IPS-18a (cell line): ENCODE data around the gene CREB5.

Experiments used
- H3K27ac ChIP-seq: one replicate; pipeline ENCODE4 v1.5.1; 2013; ENCODE audit warnings: low read length
- H3K27me3 ChIP-seq: one replicate; pipeline ENCODE4 v1.6.1; 2013; ENCODE audit warnings: mild to moderate bottlenecking, low read length; ENCODE audit not compliant: control insufficient read depth, insufficient read depth
- H3K36me3 ChIP-seq: one replicate; pipeline ENCODE4 v1.6.1; 2013; ENCODE audit warnings: low read depth, low read length; ENCODE audit not compliant: control insufficient read depth
- H3K4me1 ChIP-seq: one replicate; pipeline ENCODE4 v1.6.1; 2013; ENCODE audit warnings: low read depth, low read length; ENCODE audit not compliant: control insufficient read depth
- H3K4me3 ChIP-seq: one replicate; pipeline ENCODE4 v1.5.1; 2013; ENCODE audit warnings: low read length
- H3K9ac ChIP-seq: one replicate; pipeline ENCODE4 v1.6.1; 2013; ENCODE audit warnings: mild to moderate bottlenecking, low read length, moderate library complexity
- H3K9me3 ChIP-seq: one replicate; pipeline ENCODE4 v1.6.1; 2013; ENCODE audit warnings: low read depth, low read length; ENCODE audit not compliant: control insufficient read depth

CREB5 gene

GRCh38 chr7:28701731-28702130, 289.4 kb downstream of the CREB5 start:
- Histone ChIP-seq H3K4me1 (no peaks in the 10 kb centered on the region), H3K9ac (no peak overlapping the region), H3K27me3 (no peaks in the 10 kb centered on the region), H3K4me3 (no peak overlapping the region), H3K27ac (no peak overlapping the region), H3K9me3 (no peaks in the 10 kb centered on the region), H3K36me3 (no peaks in the 10 kb centered on the region)

GRCh38 chr7:28702171-28702570, 289.9 kb downstream of the CREB5 start:
- Histone ChIP-seq H3K4me1 (no peaks in the 10 kb centered on the region), H3K36me3 (no peaks in the 10 kb centered on the region), H3K4me3 (no peak overlapping the region)

GRCh38 chr7:28703037-28703765, 290.9 kb downstream of the CREB5 start:
- H3K4me1 ChIP-seq: no peaks in the 10 kb centered on the region
- no peaks in the 10 kb centered on the region for H3K36me3 ChIP-seq
- H3K4me3 ChIP-seq: no peak overlapping the region
- H3K27ac ChIP-seq: no peak overlapping the region
- H3K9me3 ChIP-seq: no peaks in the 10 kb centered on the region
- H3K27me3 ChIP-seq: no peaks in the 10 kb centered on the region
- H3K9ac ChIP-seq: no peak overlapping the region

More at GRCh38 chr7:28702171-28702570, 289.9 kb downstream of the CREB5 start:
- H3K9ac ChIP-seq: no peak overlapping the region
- H3K27me3 ChIP-seq: no peaks in the 10 kb centered on the region
- no peaks in the 10 kb centered on the region for H3K9me3 ChIP-seq
- H3K27ac ChIP-seq: no peak overlapping the region

- no peaks in the 10 kb centered on the region for H3K27me3 ChIP-seq
- no peak overlapping the region for H3K27ac ChIP-seq
- no peak overlapping the region for H3K9ac ChIP-seq
- H3K36me3 ChIP-seq: no peaks in the 10 kb centered on the region
- no peak overlapping the region for H3K4me3 ChIP-seq
- no peaks in the 10 kb centered on the region for H3K9me3 ChIP-seq
- H3K4me1 ChIP-seq: peaks cover 9% of the 10 kb centered on the region
These were observed 292.4 kb downstream of the CREB5 start for GRCh38 chr7:28704706-28705105.

GRCh38 chr7:28705350-28705749, 293.0 kb downstream of the CREB5 start:
- no peaks in the 10 kb centered on the region for H3K36me3 ChIP-seq
- H3K9ac ChIP-seq: no peak overlapping the region
- no peak overlapping the region for H3K4me3 ChIP-seq
- peaks cover 9% of the 10 kb centered on the region for H3K4me1 ChIP-seq
- no peak overlapping the region for H3K27ac ChIP-seq
- no peaks in the 10 kb centered on the region for H3K9me3 ChIP-seq
- H3K27me3 ChIP-seq: no peaks in the 10 kb centered on the region

GRCh38 chr7:28706584-28706983, 294.3 kb downstream of the CREB5 start:
- Histone ChIP-seq H3K9ac (no peak overlapping the region), H3K4me1 (peaks cover 9% of the 10 kb centered on the region)

DNA sequence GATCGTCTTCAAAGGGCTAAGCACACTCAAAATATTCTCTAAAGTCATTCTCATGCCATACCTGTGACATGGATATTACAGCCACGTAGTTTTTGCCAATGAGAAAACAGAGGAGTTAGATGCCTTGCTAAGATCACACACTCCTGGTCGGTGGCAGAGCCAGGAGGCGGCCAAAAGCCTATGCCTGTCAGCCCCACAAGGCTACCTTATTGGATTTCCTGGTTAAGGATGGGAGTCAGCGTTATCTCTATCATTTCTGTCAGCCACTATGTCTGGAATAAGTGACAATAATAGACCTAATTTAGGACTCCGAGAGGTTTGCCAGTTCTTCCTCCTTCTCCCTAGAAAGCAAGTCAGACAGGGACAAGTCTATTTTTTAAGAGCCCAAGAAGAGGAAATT, 295.0 kb downstream of the CREB5 start:
- Histone ChIP-seq H3K9me3 (no peaks in the 10 kb centered on the region), H3K9ac (no peak overlapping the region), H3K4me3 (no peak overlapping the region), H3K4me1 (peaks cover 9% of the 10 kb centered on the region), H3K27me3 (no peaks in the 10 kb centered on the region), H3K36me3 (no peaks in the 10 kb centered on the region), H3K27ac (no peak overlapping the region)

More at GRCh38 chr7:28706584-28706983, 294.3 kb downstream of the CREB5 start:
- Histone ChIP-seq H3K9me3 (no peaks in the 10 kb centered on the region), H3K27ac (no peak overlapping the region), H3K36me3 (no peaks in the 10 kb centered on the region), H3K4me3 (no peak overlapping the region), H3K27me3 (no peaks in the 10 kb centered on the region)

DNA sequence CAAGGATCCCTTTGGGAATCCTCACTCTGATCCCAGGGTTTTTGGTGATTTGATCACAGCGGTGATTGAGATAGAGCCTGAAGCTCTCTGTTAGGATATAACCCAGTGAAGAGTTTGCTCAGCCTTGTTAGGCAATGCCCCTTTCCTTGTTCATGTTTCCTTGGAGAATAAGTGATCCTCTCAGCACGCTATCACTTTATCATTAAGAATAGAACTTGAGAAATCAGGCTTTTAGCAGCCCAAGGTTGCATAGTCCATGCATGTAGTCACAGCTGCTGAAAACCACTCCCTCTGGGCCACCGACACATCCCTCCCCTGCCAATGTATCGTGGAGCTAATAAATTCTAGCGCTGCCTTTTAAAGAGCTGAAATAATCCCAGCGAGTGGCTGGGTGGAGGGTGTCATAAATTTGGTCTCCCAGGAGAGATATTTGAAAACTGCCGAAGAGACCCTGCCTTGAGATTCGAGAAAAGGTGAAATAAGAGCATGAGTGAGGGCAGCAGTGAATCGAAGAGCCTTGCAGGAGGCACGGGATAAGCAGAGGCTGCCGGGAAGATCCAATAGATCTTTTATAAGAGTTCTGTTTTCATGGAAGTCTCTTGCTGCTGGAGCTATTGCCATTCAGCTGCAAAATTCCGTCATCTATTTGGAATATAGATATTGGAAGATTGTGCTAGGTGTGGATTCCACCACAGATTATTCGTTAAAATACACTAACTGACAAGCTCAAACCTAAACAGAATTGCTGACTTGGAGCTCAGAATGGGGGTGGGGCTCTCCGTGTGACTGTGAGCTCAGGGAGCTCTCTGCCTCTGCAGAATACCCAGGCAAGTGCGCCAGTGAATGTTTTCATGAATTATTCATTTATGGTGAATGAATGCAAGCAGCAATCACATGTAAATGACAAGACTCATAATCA, 296.0 kb downstream of the CREB5 start:
- H3K27me3 ChIP-seq: no peaks in the 10 kb centered on the region
- H3K4me1 ChIP-seq: peaks cover 9% of the 10 kb centered on the region
- H3K27ac ChIP-seq: no peak overlapping the region
- no peaks in the 10 kb centered on the region for H3K36me3 ChIP-seq
- H3K4me3 ChIP-seq: no peak overlapping the region
- no peak overlapping the region for H3K9ac ChIP-seq
- H3K9me3 ChIP-seq: no peaks in the 10 kb centered on the region

DNA sequence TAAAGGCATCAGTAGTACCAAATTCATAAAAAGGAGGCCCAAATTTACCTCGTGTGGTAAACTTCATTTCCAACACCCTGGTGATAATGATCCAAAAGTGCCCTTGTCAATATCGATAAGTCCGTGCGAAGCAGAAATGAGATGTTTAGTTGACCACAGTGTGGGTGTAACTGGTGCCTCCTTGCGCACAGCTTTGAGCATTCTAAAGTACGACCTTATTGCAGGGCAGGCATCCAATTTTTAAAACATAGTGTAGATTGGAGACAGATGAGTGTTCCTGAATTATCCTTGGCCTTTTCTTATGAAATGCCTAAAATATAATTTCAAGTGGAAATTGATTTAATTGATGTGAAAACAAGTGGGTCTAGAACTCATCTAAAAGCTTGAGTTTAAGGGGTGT, 297.4 kb downstream of the CREB5 start:
- Histone ChIP-seq H3K27me3 (no peaks in the 10 kb centered on the region), H3K9ac (no peak overlapping the region), H3K36me3 (no peaks in the 10 kb centered on the region)

GRCh38 chr7:28711114-28711513, 298.8 kb downstream of the CREB5 start:
- no peak overlapping the region for H3K4me3 ChIP-seq
- H3K27ac ChIP-seq: no peak overlapping the region
- H3K9ac ChIP-seq: no peak overlapping the region
- H3K27me3 ChIP-seq: no peaks in the 10 kb centered on the region
- H3K36me3 ChIP-seq: no peaks in the 10 kb centered on the region
- no peaks in the 10 kb centered on the region for H3K9me3 ChIP-seq
- peaks cover 9% of the 10 kb centered on the region for H3K4me1 ChIP-seq

More for the DNA sequence above, 297.4 kb downstream of the CREB5 start:
- Histone ChIP-seq H3K4me3 (no peak overlapping the region), H3K27ac (no peak overlapping the region), H3K9me3 (no peaks in the 10 kb centered on the region), H3K4me1 (peaks cover 9% of the 10 kb centered on the region)

- no peaks in the 10 kb centered on the region for H3K27me3 ChIP-seq
- H3K9me3 ChIP-seq: no peaks in the 10 kb centered on the region
- no peak overlapping the region for H3K27ac ChIP-seq
- no peak overlapping the region for H3K9ac ChIP-seq
- H3K4me3 ChIP-seq: no peak overlapping the region
- no peaks in the 10 kb centered on the region for H3K36me3 ChIP-seq
- H3K4me1 ChIP-seq: no peaks in the 10 kb centered on the region
These were observed 302.3 kb downstream of the CREB5 start for GRCh38 chr7:28714459-28715120.
